Measurements from ENCODE around the gene CACNA1C.

GRCh38 chr12:2644683-2645405 is 592.1 kb downstream of the CACNA1C start:
- TF ChIP-seq, protein P1, sequence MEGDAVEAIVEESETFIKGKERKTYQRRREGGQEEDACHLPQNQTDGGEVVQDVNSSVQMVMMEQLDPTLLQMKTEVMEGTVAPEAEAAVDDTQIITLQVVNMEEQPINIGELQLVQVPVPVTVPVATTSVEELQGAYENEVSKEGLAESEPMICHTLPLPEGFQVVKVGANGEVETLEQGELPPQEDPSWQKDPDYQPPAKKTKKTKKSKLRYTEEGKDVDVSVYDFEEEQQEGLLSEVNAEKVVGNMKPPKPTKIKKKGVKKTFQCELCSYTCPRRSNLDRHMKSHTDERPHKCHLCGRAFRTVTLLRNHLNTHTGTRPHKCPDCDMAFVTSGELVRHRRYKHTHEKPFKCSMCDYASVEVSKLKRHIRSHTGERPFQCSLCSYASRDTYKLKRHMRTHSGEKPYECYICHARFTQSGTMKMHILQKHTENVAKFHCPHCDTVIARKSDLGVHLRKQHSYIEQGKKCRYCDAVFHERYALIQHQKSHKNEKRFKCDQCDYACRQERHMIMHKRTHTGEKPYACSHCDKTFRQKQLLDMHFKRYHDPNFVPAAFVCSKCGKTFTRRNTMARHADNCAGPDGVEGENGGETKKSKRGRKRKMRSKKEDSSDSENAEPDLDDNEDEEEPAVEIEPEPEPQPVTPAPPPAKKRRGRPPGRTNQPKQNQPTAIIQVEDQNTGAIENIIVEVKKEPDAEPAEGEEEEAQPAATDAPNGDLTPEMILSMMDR (conservative IDR thresholded peaks at IDR 0.05 in 1 of 2, IDR thresholded peaks at IDR 0.05 in 1 of 2; ENCODE audit: extremely low read depth in 1 of 2, insufficient read depth in 1 of 2, low read depth in 1 of 2, low read length in 2 of 2), result no peak
- TF ChIP-seq EZH2 (IDR thresholded peaks at IDR 0.05; ENCODE audit: borderline replicate concordance, low read length), result no peak
